GM18868 (cell line): Measurements from ENCODE around the gene MOB2.
"Not testable (repeated sequence)": the region's sequence is repeated elsewhere in the genome, so short reads cannot be mapped to it uniquely, and the experiment has no call there.

ENCODE experiments used
- ATAC-seq: cut with Tn5 transposase; IDR thresholded peaks from one replicate; pipeline ENCODE4 v1.9.1; 2021; ENCODE audit warnings: mild to moderate bottlenecking, moderate library complexity; ENCODE audit not compliant: unreplicated experiment

Gene MOB2

DNA sequence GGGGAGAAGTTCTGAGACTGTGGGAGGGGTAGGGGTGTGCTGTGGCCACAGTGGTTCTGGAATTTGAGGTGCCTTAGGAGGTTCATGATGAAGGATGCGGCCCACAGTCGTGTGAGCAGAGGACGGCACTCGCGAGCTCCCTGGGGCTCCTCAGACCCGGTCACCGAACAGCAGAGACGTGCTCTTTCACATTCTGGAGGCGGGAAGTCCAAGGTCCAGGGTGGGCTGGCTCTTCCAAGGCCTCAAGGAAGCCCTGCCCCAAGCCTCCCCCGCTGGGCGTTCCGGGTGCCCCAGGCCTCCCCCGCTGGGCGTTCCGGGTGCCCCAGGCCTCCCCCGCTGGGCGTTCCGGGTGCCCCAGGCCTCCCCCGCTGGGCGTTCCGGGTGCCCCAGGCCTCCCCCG is 63.2 kb downstream of the MOB2 start:
- ATAC-seq: not testable (repeated sequence)

GRCh38 chr11:1422981-1423380 is 63.6 kb downstream of the MOB2 start:
- no peak for ATAC-seq

DNA sequence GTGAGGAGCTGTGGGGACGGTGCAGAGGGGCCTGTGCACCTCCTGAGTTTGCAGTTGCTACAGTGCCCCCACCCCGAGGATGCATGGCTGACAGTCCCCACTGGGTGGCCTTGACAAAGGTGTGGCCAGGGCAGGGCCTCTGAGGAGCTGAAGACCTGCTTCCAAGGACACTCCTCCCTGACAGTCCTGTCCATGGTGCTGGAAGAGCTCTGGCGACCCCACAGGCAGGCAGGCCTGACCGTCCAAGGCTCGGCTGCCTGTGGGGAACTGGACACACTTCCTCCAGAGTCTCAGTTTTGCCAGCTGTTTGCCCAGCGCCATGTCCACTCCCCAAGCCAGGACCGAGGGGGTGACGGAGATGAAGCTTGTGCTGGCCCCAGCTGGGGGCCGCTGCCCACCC is 64.1 kb downstream of the MOB2 start:
- ATAC-seq: no peak

DNA sequence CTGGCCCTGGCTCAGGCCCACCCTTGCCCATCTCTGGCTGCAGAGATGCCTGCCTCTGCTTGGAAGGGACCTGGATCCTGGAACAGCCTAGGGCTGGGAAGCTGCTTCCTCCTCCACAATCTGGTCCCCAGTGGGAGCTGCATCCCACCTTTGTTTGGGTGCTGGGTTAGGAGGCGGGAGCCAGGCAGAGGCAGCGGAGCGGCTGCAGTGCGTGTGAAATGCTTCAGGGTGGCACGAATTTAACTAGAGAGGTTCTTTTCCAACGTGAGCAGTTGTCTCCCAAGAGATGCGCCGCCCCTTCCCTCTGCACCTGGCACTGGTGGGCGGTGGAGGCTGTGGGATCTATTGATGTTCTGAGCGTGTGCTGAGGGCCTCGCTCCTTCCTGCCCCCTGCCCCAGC is 65.3 kb downstream of the MOB2 start:
- no peak for ATAC-seq

DNA sequence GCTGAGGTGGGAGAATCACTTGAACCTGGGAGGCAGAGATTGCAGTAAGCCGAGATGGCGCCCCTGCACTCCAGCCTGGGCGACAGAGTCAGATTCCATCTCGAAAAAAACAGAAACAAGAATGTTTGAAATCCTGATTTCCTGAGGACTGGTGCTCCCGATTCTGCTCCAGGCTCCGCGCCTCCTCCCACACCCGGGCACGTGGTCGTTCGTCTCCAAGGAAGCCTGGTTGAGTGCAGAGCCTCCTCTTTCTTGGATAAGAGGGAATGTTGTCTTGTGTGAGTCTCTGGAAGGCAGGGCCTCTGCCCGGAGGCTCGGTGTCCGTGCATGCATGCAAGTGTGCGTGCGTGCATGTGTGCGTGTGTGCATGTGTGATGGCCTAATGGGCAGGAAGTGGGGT is 66.8 kb downstream of the MOB2 start:
- ATAC-seq: no peak
